ENCODE measurements around the gene CSN3. TPM values are rescaled to one million over a fixed set of nuclear protein-coding genes. Genes with fewer than 3 reads are reported as not detected.

The CSN3 gene
- total RNA-seq, 1 experiment from 2014 or later = not detected

DNA sequence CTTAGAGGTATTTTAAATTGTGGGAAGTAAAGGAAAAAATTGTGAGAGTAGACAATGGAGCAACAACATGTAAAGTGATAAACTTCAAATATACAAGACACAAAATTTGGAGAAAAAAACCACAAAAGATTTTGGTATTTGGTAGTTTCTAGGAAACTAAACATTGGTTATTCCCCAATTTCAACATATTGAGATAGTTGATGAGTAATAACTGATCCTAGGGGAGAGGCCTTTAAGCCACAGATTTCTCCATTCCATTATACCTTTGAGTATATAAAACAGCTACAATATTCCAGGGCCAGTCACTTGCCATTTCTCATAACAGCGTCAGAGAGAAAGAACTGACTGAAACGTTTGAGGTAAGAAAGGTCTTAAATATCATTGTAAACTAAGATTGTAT, 16.6 kb upstream of the CSN3 start, which contains the start of gene FDCSP:
FDCSP (plus strand) TSS at position 301 of the 400 bp plus-strand sequence. CDS start 5,071 bp downstream, outside the sequence.
- ATAC-seq (no peak), DNase-seq (ENCODE audit: low read depth, low spot score) (no peak)
- TF ChIP-seq POLR2AphosphoS5 (IDR thresholded peaks at IDR 0.05; ENCODE audit: low read depth, low read length) (no peak), CTCF (IDR thresholded peaks at IDR 0.05) (no peak), TCF7L2 (IDR thresholded peaks at IDR 0.05; ENCODE audit: low read depth, low read length) (no peak), SIN3A (IDR thresholded peaks at IDR 0.05; ENCODE audit: borderline replicate concordance, insufficient read depth, low read depth, low read length) (no peak)
- TF ChIP-seq, protein P1, sequence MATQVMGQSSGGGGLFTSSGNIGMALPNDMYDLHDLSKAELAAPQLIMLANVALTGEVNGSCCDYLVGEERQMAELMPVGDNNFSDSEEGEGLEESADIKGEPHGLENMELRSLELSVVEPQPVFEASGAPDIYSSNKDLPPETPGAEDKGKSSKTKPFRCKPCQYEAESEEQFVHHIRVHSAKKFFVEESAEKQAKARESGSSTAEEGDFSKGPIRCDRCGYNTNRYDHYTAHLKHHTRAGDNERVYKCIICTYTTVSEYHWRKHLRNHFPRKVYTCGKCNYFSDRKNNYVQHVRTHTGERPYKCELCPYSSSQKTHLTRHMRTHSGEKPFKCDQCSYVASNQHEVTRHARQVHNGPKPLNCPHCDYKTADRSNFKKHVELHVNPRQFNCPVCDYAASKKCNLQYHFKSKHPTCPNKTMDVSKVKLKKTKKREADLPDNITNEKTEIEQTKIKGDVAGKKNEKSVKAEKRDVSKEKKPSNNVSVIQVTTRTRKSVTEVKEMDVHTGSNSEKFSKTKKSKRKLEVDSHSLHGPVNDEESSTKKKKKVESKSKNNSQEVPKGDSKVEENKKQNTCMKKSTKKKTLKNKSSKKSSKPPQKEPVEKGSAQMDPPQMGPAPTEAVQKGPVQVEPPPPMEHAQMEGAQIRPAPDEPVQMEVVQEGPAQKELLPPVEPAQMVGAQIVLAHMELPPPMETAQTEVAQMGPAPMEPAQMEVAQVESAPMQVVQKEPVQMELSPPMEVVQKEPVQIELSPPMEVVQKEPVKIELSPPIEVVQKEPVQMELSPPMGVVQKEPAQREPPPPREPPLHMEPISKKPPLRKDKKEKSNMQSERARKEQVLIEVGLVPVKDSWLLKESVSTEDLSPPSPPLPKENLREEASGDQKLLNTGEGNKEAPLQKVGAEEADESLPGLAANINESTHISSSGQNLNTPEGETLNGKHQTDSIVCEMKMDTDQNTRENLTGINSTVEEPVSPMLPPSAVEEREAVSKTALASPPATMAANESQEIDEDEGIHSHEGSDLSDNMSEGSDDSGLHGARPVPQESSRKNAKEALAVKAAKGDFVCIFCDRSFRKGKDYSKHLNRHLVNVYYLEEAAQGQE (IDR thresholded peaks at IDR 0.05; ENCODE audit: insufficient read depth in 1 of 2, low read depth in 2 of 2, low read length in 1 of 2) = no peak
- no peaks in the 10 kb centered on the region for H3K9me3 ChIP-seq (ENCODE audit: control insufficient read depth, insufficient read depth, low read depth, low read length)
- in situ Hi-C loops (cut with HindIII; ENCODE audit: low pct_unique_long_range_greater_than_20kb, low sequenced_read_pairs) (no loop called here), intact Hi-C loops (cut with micrococcal nuclease; ENCODE audit: unreplicated experiment) (no loop called here)
- no peaks in the 10 kb centered on the region for H3K27me3 ChIP-seq (ENCODE audit: control insufficient read depth, insufficient read depth, low read length)
- BruUV-seq (replicated peaks) = no TSS peak
- ChIA-PET CTCF (interaction anchor here (0.6 kb wide), 1 partner anchor 63 kb away, joined by 4 read pairs; no protein-coding TSS in a partner anchor), POLR2A (no interaction called here)
- no peaks in the 10 kb centered on the region for H3K36me3 ChIP-seq (ENCODE audit: control insufficient read depth, insufficient read depth, low read length)
- no peaks in the 10 kb centered on the region for H3K4me1 ChIP-seq (ENCODE audit: control insufficient read depth, insufficient read depth, low read length)
- no peak within 1 kb of the TSS for H3K27ac ChIP-seq (ENCODE audit: low read length)
- no peak within 1 kb of the TSS for H3K4me3 ChIP-seq (ENCODE audit: low read depth in 2 of 2, low read length in 2 of 2)

DNA sequence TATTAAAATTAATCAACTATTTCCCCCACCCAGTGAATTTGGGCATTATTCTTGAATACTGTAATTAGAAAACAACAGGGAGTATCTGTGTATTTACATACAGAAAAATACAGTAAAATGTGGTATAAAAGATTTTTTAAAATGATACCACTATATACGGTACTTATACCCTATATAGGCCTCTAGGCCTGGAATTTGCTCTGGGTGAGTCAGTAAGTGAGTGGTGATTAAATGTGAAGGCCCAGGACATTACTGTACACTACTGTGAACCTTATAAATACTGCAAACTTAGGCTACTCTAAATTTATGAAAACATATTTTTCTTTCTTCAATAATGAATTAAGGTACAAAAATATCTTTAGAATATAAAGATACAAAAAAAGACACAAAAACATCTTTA, 6.3 kb upstream of the CSN3 start:
- intact Hi-C loops (cut with micrococcal nuclease; ENCODE audit: unreplicated experiment) (no loop called here), in situ Hi-C loops (cut with HindIII; ENCODE audit: low pct_unique_long_range_greater_than_20kb, low sequenced_read_pairs) (no loop called here)

More for the DNA sequence above, 6.3 kb upstream of the CSN3 start:
- CTCF ChIA-PET = no interaction called here
- BruUV-seq (replicated peaks) = no TSS peak
- no peaks in the 10 kb centered on the region for H3K4me1 ChIP-seq (ENCODE audit: control insufficient read depth, insufficient read depth, low read length)
- H3K36me3 ChIP-seq (ENCODE audit: control insufficient read depth, insufficient read depth, low read length) = no peaks in the 10 kb centered on the region
- no peak overlapping the region for H3K27ac ChIP-seq (ENCODE audit: low read length)
- POLR2A ChIA-PET = no interaction called here
- H3K9me3 ChIP-seq (ENCODE audit: control insufficient read depth, insufficient read depth, low read depth, low read length) = no peaks in the 10 kb centered on the region
- ATAC-seq (no peak), DNase-seq (ENCODE audit: low read depth, low spot score) (no peak)
- H3K4me3 ChIP-seq (ENCODE audit: low read depth in 2 of 2, low read length in 2 of 2) = no peak overlapping the region
- H3K27me3 ChIP-seq (ENCODE audit: control insufficient read depth, insufficient read depth, low read length) = no peaks in the 10 kb centered on the region
- TF ChIP-seq CTCF (IDR thresholded peaks at IDR 0.05) (no peak), POLR2AphosphoS5 (IDR thresholded peaks at IDR 0.05; ENCODE audit: low read depth, low read length) (no peak), TCF7L2 (IDR thresholded peaks at IDR 0.05; ENCODE audit: low read depth, low read length) (no peak), SIN3A (IDR thresholded peaks at IDR 0.05; ENCODE audit: borderline replicate concordance, insufficient read depth, low read depth, low read length) (no peak)
- TF ChIP-seq, protein P1 (IDR thresholded peaks at IDR 0.05; ENCODE audit: insufficient read depth in 1 of 2, low read depth in 2 of 2, low read length in 1 of 2) = no peak
